OCI-M2 (cell line): ENCODE results near the gene DCTN3.

Source experiments
- DNase-seq: peaks from one replicate; lab custom pipeline; 2025; ENCODE audit not compliant: unreplicated experiment; lab: John Stamatoyannopoulos, UW

Gene DCTN3

GRCh38 chr9:34624475-34625185 lies 4.3 kb upstream of the DCTN3 start:
- DNase-seq = no peak

- DNase-seq = no peak
Observed at GRCh38 chr9:34623374-34624235, 3.3 kb upstream of the DCTN3 start.

GRCh38 chr9:34615132-34615531 lies 5.2 kb downstream of the DCTN3 start:
- no peak for DNase-seq

GRCh38 chr9:34612788-34613390 lies 7.4 kb downstream of the DCTN3 start:
- no peak for DNase-seq

GRCh38 chr9:34611811-34612787 lies 8.2 kb downstream of the DCTN3 start, which contains the start of gene RPP25L:
TSS of gene RPP25L (minus strand) at chr9:34612097. CDS start at chr9:34611296, 801 bp downstream.
- DNase-seq = no peak

GRCh38 chr9:34611251-34611810 lies 9.0 kb downstream of the DCTN3 start:
- no peak for DNase-seq

- DNase-seq = no peak
Observed at GRCh38 chr9:34610434-34611206, 9.7 kb downstream of the DCTN3 start.

GRCh38 chr9:34607331-34607730 lies 13.0 kb downstream of the DCTN3 start:
- no peak for DNase-seq

GRCh38 chr9:34606905-34607304 lies 13.4 kb downstream of the DCTN3 start:
- no peak for DNase-seq

GRCh38 chr9:34606190-34606589 lies 14.1 kb downstream of the DCTN3 start:
- no peak for DNase-seq

- peak; percentile 65 for DNase-seq
Observed at GRCh38 chr9:34603610-34604231, 16.6 kb downstream of the DCTN3 start.

GRCh38 chr9:34601937-34602573 lies 18.2 kb downstream of the DCTN3 start:
- DNase-seq = no peak

GRCh38 chr9:34600908-34601307 lies 19.4 kb downstream of the DCTN3 start:
- no peak for DNase-seq

- DNase-seq = no peak
Observed at GRCh38 chr9:34599546-34599945, 20.7 kb downstream of the DCTN3 start.

- DNase-seq = no peak
Observed at GRCh38 chr9:34594177-34594576, 26.1 kb downstream of the DCTN3 start.

GRCh38 chr9:34592895-34593601 lies 27.2 kb downstream of the DCTN3 start:
- DNase-seq = no peak

- DNase-seq = no peak
Observed at GRCh38 chr9:34591917-34592866, 28.1 kb downstream of the DCTN3 start.
